ENCODE measurements around the gene IQSEC3.
"Not testable (repeated sequence)": the region's sequence is repeated elsewhere in the genome, so short reads cannot be mapped to it uniquely, and the experiment has no call there.

- not testable (repeated sequence) for TF ChIP-seq CTCF (IDR thresholded peaks at IDR 0.05; ENCODE audit: borderline replicate concordance, extremely low read depth, low read length, poor library complexity, severe bottlenecking); EZH2 (IDR thresholded peaks at IDR 0.05; ENCODE audit: borderline replicate concordance, low read depth, low read length, severe bottlenecking)
Measured at GRCh38 chr12:45235-45990, 21.2 kb upstream of the IQSEC3 start.

Data from DND-41 (cell line).